ENCODE measurements around the gene CSF3R. TPM values are rescaled to one million over a fixed set of nuclear protein-coding genes. Genes with fewer than 3 reads are reported as not detected.
A peak's percentile ranks its signal among the peaks of the same experiment; 100 is the strongest.

Gene CSF3R
- polyA plus RNA-seq, 1 of the 3 experiments (the other 2 are of a cell fraction): not detected

- Histone ChIP-seq H3K9me3 (no peaks in the 10 kb centered on the region), H3K4me3 (ENCODE audit: low read depth in 2 of 2, low read length in 1 of 2) (no peak overlapping the region), H4K20me1 (ENCODE audit: insufficient read depth) (no peaks in the 10 kb centered on the region), H3K9me2 (no peaks in the 10 kb centered on the region), H3K27me3 (ENCODE audit: insufficient read depth) (no peaks in the 10 kb centered on the region), H3K4me2 (no peak overlapping the region), H3K9ac (no peak overlapping the region), H3F3A (replicated peaks; ENCODE audit: insufficient read depth) (no peaks in the 10 kb centered on the region), H3K27ac (ENCODE audit: low read depth in 2 of 2, low read length in 1 of 2) (no peak overlapping the region), H2AFZ (ENCODE audit: low read depth) (no peak overlapping the region), H3K4me1 (ENCODE audit: control insufficient read depth in 1 of 2, insufficient read depth in 2 of 2, low read depth in 1 of 2, low read length in 1 of 2) (peaks cover 0 to 21% of the 10 kb centered on the region in 2 experiments; a peak in 1 of 4 replicates), H3K79me2 (ENCODE audit: insufficient read depth) (no peaks in the 10 kb centered on the region), H3K36me3 (replicated peaks in 1 of 2; ENCODE audit: control insufficient read depth in 1 of 2, insufficient read depth in 2 of 2, low read length in 1 of 2) (no peaks in the 10 kb centered on the region)
- ChIA-PET POLR2A (no interaction called here), CTCF (interaction anchor here (1.0 to 4.7 kb wide), 3 partner anchors 12 to 26 kb away, joined by 5 to 41 read pairs (median 10); no protein-coding TSS in a partner anchor)
- no peak for DNase-seq
- WGBS (ENCODE audit: low lambda C conversion rate): 44% methylated on average over 5 of the region's 7 CpGs
- TF ChIP-seq FOSL2 (IDR thresholded peaks at IDR 0.05; ENCODE audit: borderline replicate concordance, low read depth) (no peak), POLR2AphosphoS5 (IDR thresholded peaks at IDR 0.05; ENCODE audit: low read depth, low read length) (no peak), EP300 (IDR thresholded peaks at IDR 0.05; ENCODE audit: borderline replicate concordance in 1 of 2, low read depth in 1 of 2, low read length in 1 of 2) (no peak)
- TF ChIP-seq, protein P1, sequence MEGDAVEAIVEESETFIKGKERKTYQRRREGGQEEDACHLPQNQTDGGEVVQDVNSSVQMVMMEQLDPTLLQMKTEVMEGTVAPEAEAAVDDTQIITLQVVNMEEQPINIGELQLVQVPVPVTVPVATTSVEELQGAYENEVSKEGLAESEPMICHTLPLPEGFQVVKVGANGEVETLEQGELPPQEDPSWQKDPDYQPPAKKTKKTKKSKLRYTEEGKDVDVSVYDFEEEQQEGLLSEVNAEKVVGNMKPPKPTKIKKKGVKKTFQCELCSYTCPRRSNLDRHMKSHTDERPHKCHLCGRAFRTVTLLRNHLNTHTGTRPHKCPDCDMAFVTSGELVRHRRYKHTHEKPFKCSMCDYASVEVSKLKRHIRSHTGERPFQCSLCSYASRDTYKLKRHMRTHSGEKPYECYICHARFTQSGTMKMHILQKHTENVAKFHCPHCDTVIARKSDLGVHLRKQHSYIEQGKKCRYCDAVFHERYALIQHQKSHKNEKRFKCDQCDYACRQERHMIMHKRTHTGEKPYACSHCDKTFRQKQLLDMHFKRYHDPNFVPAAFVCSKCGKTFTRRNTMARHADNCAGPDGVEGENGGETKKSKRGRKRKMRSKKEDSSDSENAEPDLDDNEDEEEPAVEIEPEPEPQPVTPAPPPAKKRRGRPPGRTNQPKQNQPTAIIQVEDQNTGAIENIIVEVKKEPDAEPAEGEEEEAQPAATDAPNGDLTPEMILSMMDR (IDR thresholded peaks at IDR 0.05): peak; percentile 15; the same call in 1 of the 2 replicates
Observed at GRCh38 chr1:36528361-36529349, 45.9 kb upstream of the CSF3R start.

- no peaks in the 10 kb centered on the region for H3F3A ChIP-seq (replicated peaks; ENCODE audit: insufficient read depth)
- WGBS (ENCODE audit: low lambda C conversion rate): 74% methylated on average over 8 of the region's 10 CpGs
- no peaks in the 10 kb centered on the region for H4K20me1 ChIP-seq (ENCODE audit: insufficient read depth)
- H3K27ac ChIP-seq (ENCODE audit: low read depth in 2 of 2, low read length in 1 of 2): no peak overlapping the region
- no peak overlapping the region for H3K9ac ChIP-seq
- H3K4me3 ChIP-seq (ENCODE audit: low read depth in 2 of 2, low read length in 1 of 2): no peak overlapping the region
- CTCF ChIA-PET: interaction anchor here (4.7 kb wide), 1 partner anchor 9 kb away, joined by 41 read pairs; no protein-coding TSS in a partner anchor
- H3K27me3 ChIP-seq (ENCODE audit: insufficient read depth): no peaks in the 10 kb centered on the region
- H2AFZ ChIP-seq (ENCODE audit: low read depth): no peak overlapping the region
- H3K4me1 ChIP-seq (ENCODE audit: control insufficient read depth in 1 of 2, insufficient read depth in 2 of 2, low read depth in 1 of 2, low read length in 1 of 2): peaks cover 0 to 18% of the 10 kb centered on the region in 2 experiments; a peak in 1 of 4 replicates
- no peaks in the 10 kb centered on the region for H3K36me3 ChIP-seq (replicated peaks in 1 of 2; ENCODE audit: control insufficient read depth in 1 of 2, insufficient read depth in 2 of 2, low read length in 1 of 2)
- H3K9me2 ChIP-seq: no peaks in the 10 kb centered on the region
- H3K9me3 ChIP-seq: no peaks in the 10 kb centered on the region
- H3K79me2 ChIP-seq (ENCODE audit: insufficient read depth): no peaks in the 10 kb centered on the region
- DNase-seq: no peak
- no peak overlapping the region for H3K4me2 ChIP-seq
- TF ChIP-seq RAD21 (IDR thresholded peaks at IDR 0.05; ENCODE audit: low read length): no peak
- no peak for TF ChIP-seq FOXM1 (IDR thresholded peaks at IDR 0.05; ENCODE audit: low read depth)
- POLR2A ChIA-PET: no interaction called here
Observed at GRCh38 chr1:36525166-36525565, 42.5 kb upstream of the CSF3R start.
